ENCODE data around the gene DDX25. TPM values are rescaled to one million over a fixed set of nuclear protein-coding genes. Genes with fewer than 3 reads are reported as not detected.

DDX25 gene
- total RNA-seq, 2 experiments from 2014 or later: not detected

DNA sequence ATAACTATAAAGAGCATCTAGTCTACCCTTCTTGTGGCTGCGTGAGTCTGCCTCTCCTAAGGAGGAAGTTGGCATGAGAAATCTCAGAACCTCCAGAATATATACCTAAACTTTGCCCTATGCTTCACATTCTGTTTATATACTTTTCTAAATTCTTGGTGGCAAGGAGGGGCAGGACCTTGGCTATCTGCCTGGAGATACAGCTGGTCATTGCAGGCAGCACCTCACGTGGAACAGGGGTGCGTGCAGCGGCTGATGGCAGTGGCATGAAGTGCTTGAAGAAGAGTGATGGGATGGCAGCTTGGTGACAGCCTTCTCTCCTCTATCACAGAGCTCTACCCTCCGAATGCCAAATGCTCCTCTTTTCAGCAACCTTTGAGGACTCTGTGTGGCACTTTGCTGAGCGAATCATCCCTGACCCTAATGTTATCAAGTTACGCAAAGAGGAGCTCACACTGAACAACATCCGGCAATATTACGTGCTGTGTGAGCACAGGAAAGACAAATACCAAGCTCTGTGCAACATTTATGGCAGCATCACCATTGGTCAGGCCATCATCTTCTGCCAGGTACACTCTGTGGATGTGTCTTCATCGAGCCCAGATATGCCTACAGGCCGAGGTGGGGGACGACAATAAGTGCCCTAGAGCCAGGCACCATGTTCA is 12.5 kb downstream of the DDX25 start:
- ATAC-seq (ENCODE audit: poor library complexity): no peak

DNA sequence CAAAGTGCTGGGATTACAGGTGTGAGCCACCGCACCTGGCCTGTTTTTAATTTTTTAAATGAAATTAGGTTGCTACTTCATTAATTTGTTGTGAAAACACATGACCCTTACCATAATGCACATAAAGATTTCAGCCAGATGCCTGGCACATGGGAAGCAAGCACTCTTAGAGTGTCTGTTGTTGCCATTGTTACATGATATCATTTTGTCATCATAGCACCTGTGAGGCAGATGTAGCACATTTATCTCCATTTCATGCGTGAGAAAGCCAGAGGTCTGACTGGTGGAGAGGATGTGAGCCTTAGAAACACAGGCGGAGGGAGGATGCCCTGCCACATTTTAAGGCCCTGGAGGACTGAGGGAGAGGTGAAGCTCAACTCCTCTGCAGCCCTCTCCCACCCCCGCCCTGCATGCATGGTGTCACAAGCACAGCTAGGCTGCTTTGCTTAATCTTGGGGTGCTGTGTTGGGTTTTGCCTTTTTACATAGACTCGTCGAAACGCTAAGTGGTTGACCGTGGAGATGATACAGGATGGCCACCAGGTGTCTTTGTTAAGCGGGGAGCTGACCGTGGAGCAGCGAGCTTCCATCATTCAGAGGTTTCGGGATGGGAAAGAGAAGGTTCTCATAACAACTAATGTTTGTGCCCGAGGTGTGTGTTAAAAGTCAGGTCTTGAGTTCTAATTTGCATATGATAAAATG is 14.0 kb downstream of the DDX25 start:
- DNase-seq (no peak), ATAC-seq (ENCODE audit: poor library complexity) (no peak)
- no peaks in the 10 kb centered on the region for H3K36me3 ChIP-seq (ENCODE audit: insufficient read depth, low read length)
- H3K4me3 Mint-ChIP-seq: no peak overlapping the region
- H3K4me1 Mint-ChIP-seq (ENCODE audit: low read depth): no peaks in the 10 kb centered on the region
- H3K36me3 Mint-ChIP-seq (ENCODE audit: low read depth): no peaks in the 10 kb centered on the region
- intact Hi-C loops (cut with DNase I, micrococcal nuclease): no loop called here
- no peak overlapping the region for H3K27ac Mint-ChIP-seq
- TF ChIP-seq, protein P1, sequence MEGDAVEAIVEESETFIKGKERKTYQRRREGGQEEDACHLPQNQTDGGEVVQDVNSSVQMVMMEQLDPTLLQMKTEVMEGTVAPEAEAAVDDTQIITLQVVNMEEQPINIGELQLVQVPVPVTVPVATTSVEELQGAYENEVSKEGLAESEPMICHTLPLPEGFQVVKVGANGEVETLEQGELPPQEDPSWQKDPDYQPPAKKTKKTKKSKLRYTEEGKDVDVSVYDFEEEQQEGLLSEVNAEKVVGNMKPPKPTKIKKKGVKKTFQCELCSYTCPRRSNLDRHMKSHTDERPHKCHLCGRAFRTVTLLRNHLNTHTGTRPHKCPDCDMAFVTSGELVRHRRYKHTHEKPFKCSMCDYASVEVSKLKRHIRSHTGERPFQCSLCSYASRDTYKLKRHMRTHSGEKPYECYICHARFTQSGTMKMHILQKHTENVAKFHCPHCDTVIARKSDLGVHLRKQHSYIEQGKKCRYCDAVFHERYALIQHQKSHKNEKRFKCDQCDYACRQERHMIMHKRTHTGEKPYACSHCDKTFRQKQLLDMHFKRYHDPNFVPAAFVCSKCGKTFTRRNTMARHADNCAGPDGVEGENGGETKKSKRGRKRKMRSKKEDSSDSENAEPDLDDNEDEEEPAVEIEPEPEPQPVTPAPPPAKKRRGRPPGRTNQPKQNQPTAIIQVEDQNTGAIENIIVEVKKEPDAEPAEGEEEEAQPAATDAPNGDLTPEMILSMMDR (IDR thresholded peaks at IDR 0.05): no peak
- H3K9me3 Mint-ChIP-seq: no peaks in the 10 kb centered on the region
- ChIA-PET POLR2A (no interaction called here), CTCF (interaction anchor here (1.3 kb wide), 1 partner anchor 10 kb away, joined by 3 read pairs; no protein-coding TSS in a partner anchor)
- H3K9me3 ChIP-seq (ENCODE audit: control insufficient read depth in 1 of 2, insufficient read depth in 1 of 2, low read length in 2 of 2): no peaks in the 10 kb centered on the region
- no peak overlapping the region for H3K27ac ChIP-seq (ENCODE audit: low read depth in 1 of 2, low read length in 2 of 2)
- H3K27me3 ChIP-seq (ENCODE audit: control insufficient read depth in 1 of 2, insufficient read depth in 2 of 2, low read length in 2 of 2): peaks cover 0 to 3% of the 10 kb centered on the region in 2 experiments
- H3K4me1 ChIP-seq (ENCODE audit: insufficient read depth, low read length): no peaks in the 10 kb centered on the region
- H3K27me3 Mint-ChIP-seq: peaks cover 33% of the 10 kb centered on the region
- no peak overlapping the region for H3K4me3 ChIP-seq (ENCODE audit: low read length)

More for the DNA sequence above, 12.5 kb downstream of the DDX25 start:
- no peaks in the 10 kb centered on the region for H3K36me3 Mint-ChIP-seq (ENCODE audit: low read depth)
- H3K4me3 Mint-ChIP-seq: no peak overlapping the region
- intact Hi-C loops (cut with DNase I, micrococcal nuclease): no loop called here
- Histone ChIP-seq H3K27ac (ENCODE audit: low read depth in 1 of 2, low read length in 2 of 2) (no peak overlapping the region), H3K36me3 (ENCODE audit: insufficient read depth, low read length) (no peaks in the 10 kb centered on the region), H3K9me3 (ENCODE audit: control insufficient read depth in 1 of 2, insufficient read depth in 1 of 2, low read length in 2 of 2) (no peaks in the 10 kb centered on the region), H3K4me3 (ENCODE audit: low read length) (no peak overlapping the region), H3K4me1 (ENCODE audit: insufficient read depth, low read length) (no peaks in the 10 kb centered on the region), H3K27me3 (ENCODE audit: control insufficient read depth in 1 of 2, insufficient read depth in 2 of 2, low read length in 2 of 2) (peaks cover 0 to 3% of the 10 kb centered on the region in 2 experiments)
- H3K27ac Mint-ChIP-seq: no peak overlapping the region
- TF ChIP-seq, protein P1 (IDR thresholded peaks at IDR 0.05): no peak
- H3K27me3 Mint-ChIP-seq: peaks cover 36% of the 10 kb centered on the region
- no peaks in the 10 kb centered on the region for H3K4me1 Mint-ChIP-seq (ENCODE audit: low read depth)
- DNase-seq: no peak
- no peaks in the 10 kb centered on the region for H3K9me3 Mint-ChIP-seq
- ChIA-PET POLR2A (no interaction called here), CTCF (interaction anchor here (1.3 kb wide), 1 partner anchor 11 kb away, joined by 3 read pairs; no protein-coding TSS in a partner anchor)

- Histone ChIP-seq H3K4me3 (ENCODE audit: low read length) (no peak overlapping the region), H3K27ac (ENCODE audit: low read depth in 1 of 2, low read length in 2 of 2) (no peak overlapping the region), H3K9me3 (ENCODE audit: control insufficient read depth in 1 of 2, insufficient read depth in 1 of 2, low read length in 2 of 2) (no peaks in the 10 kb centered on the region), H3K27me3 (ENCODE audit: control insufficient read depth in 1 of 2, insufficient read depth in 2 of 2, low read length in 2 of 2) (peaks cover 0 to 3% of the 10 kb centered on the region in 2 experiments), H3K36me3 (ENCODE audit: insufficient read depth, low read length) (no peaks in the 10 kb centered on the region), H3K4me1 (ENCODE audit: insufficient read depth, low read length) (no peaks in the 10 kb centered on the region)
- no peak overlapping the region for H3K27ac Mint-ChIP-seq
- H3K36me3 Mint-ChIP-seq (ENCODE audit: low read depth): no peaks in the 10 kb centered on the region
- no peak overlapping the region for H3K4me3 Mint-ChIP-seq
- H3K9me3 Mint-ChIP-seq: no peaks in the 10 kb centered on the region
- TF ChIP-seq, protein P1 (IDR thresholded peaks at IDR 0.05): no peak
- CTCF ChIA-PET: no interaction called here
- DNase-seq: no peak
- peaks cover 27% of the 10 kb centered on the region for H3K27me3 Mint-ChIP-seq
- ATAC-seq (ENCODE audit: poor library complexity): no peak
- intact Hi-C loops (cut with DNase I, micrococcal nuclease): loop anchor here in 1 of 2 experiments (5.0 kb wide), 1 partner anchor 1071 kb away; no protein-coding TSS in a partner anchor
- no peaks in the 10 kb centered on the region for H3K4me1 Mint-ChIP-seq (ENCODE audit: low read depth)
- POLR2A ChIA-PET: no interaction called here
These were observed 16.7 kb downstream of the DDX25 start for GRCh38 chr11:125921042-125921441.

All from CD4-positive, alpha-beta T cell (primary cell).